ENCODE measurements around the gene DHRS9.
"Not testable (repeated sequence)": the region's sequence is repeated elsewhere in the genome, so short reads cannot be mapped to it uniquely, and the experiment has no call there.

DHRS9 gene

GRCh38 chr2:169049142-169049541 is 20.2 kb upstream of the DHRS9 start:
- Histone ChIP-seq H3K36me3 (ENCODE audit: control insufficient read depth, insufficient read depth, low read length) (no peaks in the 10 kb centered on the region), H3K4me3 (replicated peaks; ENCODE audit: low read depth, low read length) (no peak overlapping the region), H3K27me3 (replicated peaks; ENCODE audit: control insufficient read depth, insufficient read depth, low read length) (no peaks in the 10 kb centered on the region)
- no peak for DNase-seq (ENCODE audit: extremely low read depth, insufficient read length)
- no peak for TF ChIP-seq CTCF (IDR thresholded peaks at IDR 0.05; ENCODE audit: insufficient read depth, low read length, poor library complexity, severe bottlenecking)

GRCh38 chr2:169050476-169051240 is 18.7 kb upstream of the DHRS9 start:
- H3K36me3 ChIP-seq (ENCODE audit: control insufficient read depth, insufficient read depth, low read length), result no peaks in the 10 kb centered on the region
- H3K4me3 ChIP-seq (replicated peaks; ENCODE audit: low read depth, low read length), result no peak overlapping the region
- no peak for TF ChIP-seq CTCF (IDR thresholded peaks at IDR 0.05; ENCODE audit: insufficient read depth, low read length, poor library complexity, severe bottlenecking)
- no peak for DNase-seq (ENCODE audit: extremely low read depth, insufficient read length)
- no peaks in the 10 kb centered on the region for H3K27me3 ChIP-seq (replicated peaks; ENCODE audit: control insufficient read depth, insufficient read depth, low read length)

- DNase-seq (ENCODE audit: extremely low read depth, insufficient read length), result not testable (repeated sequence)
Observed at GRCh38 chr2:169054575-169054974, 14.8 kb upstream of the DHRS9 start.

GRCh38 chr2:169064199-169064598 is 5.2 kb upstream of the DHRS9 start:
- DNase-seq (ENCODE audit: extremely low read depth, insufficient read length); H3K27me3 ChIP-seq (replicated peaks; ENCODE audit: control insufficient read depth, insufficient read depth, low read length); H3K4me3 ChIP-seq (replicated peaks; ENCODE audit: low read depth, low read length); H3K36me3 ChIP-seq (ENCODE audit: control insufficient read depth, insufficient read depth, low read length): not testable (repeated sequence)

More at GRCh38 chr2:169054575-169054974, 14.8 kb upstream of the DHRS9 start:
- not testable (repeated sequence) for H3K36me3 ChIP-seq (ENCODE audit: control insufficient read depth, insufficient read depth, low read length); H3K27me3 ChIP-seq (replicated peaks; ENCODE audit: control insufficient read depth, insufficient read depth, low read length); H3K4me3 ChIP-seq (replicated peaks; ENCODE audit: low read depth, low read length)

GRCh38 chr2:169065422-169065821 is 3.9 kb upstream of the DHRS9 start:
- no peak for DNase-seq (ENCODE audit: extremely low read depth, insufficient read length)
- TF ChIP-seq CTCF (IDR thresholded peaks at IDR 0.05; ENCODE audit: insufficient read depth, low read length, poor library complexity, severe bottlenecking), result no peak
- H3K36me3 ChIP-seq (ENCODE audit: control insufficient read depth, insufficient read depth, low read length), result no peaks in the 10 kb centered on the region

GRCh38 chr2:169065864-169066517 is 3.4 kb upstream of the DHRS9 start:
- Histone ChIP-seq H3K36me3 (ENCODE audit: control insufficient read depth, insufficient read depth, low read length) (no peaks in the 10 kb centered on the region), H3K4me3 (replicated peaks; ENCODE audit: low read depth, low read length) (no peak overlapping the region), H3K27me3 (replicated peaks; ENCODE audit: control insufficient read depth, insufficient read depth, low read length) (no peaks in the 10 kb centered on the region)
- no peak for TF ChIP-seq CTCF (IDR thresholded peaks at IDR 0.05; ENCODE audit: insufficient read depth, low read length, poor library complexity, severe bottlenecking)
- DNase-seq (ENCODE audit: extremely low read depth, insufficient read length), result no peak

More at GRCh38 chr2:169065422-169065821, 3.9 kb upstream of the DHRS9 start:
- Histone ChIP-seq H3K27me3 (replicated peaks; ENCODE audit: control insufficient read depth, insufficient read depth, low read length) (no peaks in the 10 kb centered on the region), H3K4me3 (replicated peaks; ENCODE audit: low read depth, low read length) (no peak overlapping the region)

Data from GM06990 (cell line).